Retina (tissue), 1 donor: ENCODE data around the gene DNAJA4.

Experiments used
- DNase-seq: peaks from one replicate; pipeline ENCODE4 v3.0.0-alpha.2; 2016

Gene DNAJA4

GRCh38 chr15:78282324-78282723 is 18.0 kb downstream of the DNAJA4 start:
- no peak for DNase-seq

GRCh38 chr15:78284758-78285157 is 20.4 kb downstream of the DNAJA4 start:
- DNase-seq, result no peak

- no peak for DNase-seq
These were observed 25.9 kb downstream of the DNAJA4 start for GRCh38 chr15:78290222-78290621.

- DNase-seq, result no peak
These were observed 26.7 kb downstream of the DNAJA4 start for GRCh38 chr15:78291052-78291451.

- DNase-seq, result no peak
These were observed 27.3 kb downstream of the DNAJA4 start for GRCh38 chr15:78291698-78292097.

GRCh38 chr15:78292219-78292618 is 27.9 kb downstream of the DNAJA4 start:
- DNase-seq, result no peak

GRCh38 chr15:78299101-78299930 is 35.0 kb downstream of the DNAJA4 start, which contains the start of gene SKIC8:
Gene SKIC8, minus strand, starts transcription at chr15:78299609. Its CDS starts 3,923 bp downstream, at chr15:78295686.
- peak; percentile 97 for DNase-seq

GRCh38 chr15:78301326-78301725 is 37.0 kb downstream of the DNAJA4 start:
- no peak for DNase-seq

GRCh38 chr15:78301828-78302227 is 37.5 kb downstream of the DNAJA4 start:
- DNase-seq, result no peak

- DNase-seq, result no peak
These were observed 38.4 kb downstream of the DNAJA4 start for GRCh38 chr15:78302579-78303312.

GRCh38 chr15:78304216-78305066 is 40.1 kb downstream of the DNAJA4 start:
- DNase-seq, result no peak

GRCh38 chr15:78306176-78306774 is 41.9 kb downstream of the DNAJA4 start:
- DNase-seq, result no peak

- no peak for DNase-seq
These were observed 43.6 kb downstream of the DNAJA4 start for GRCh38 chr15:78307976-78308375.

- DNase-seq, result peak; percentile 91
These were observed 44.2 kb downstream of the DNAJA4 start for GRCh38 chr15:78308422-78309032.

GRCh38 chr15:78311292-78311691 is 46.9 kb downstream of the DNAJA4 start:
- no peak for DNase-seq

GRCh38 chr15:78312536-78312935 is 48.2 kb downstream of the DNAJA4 start:
- DNase-seq, result peak; percentile 86

GRCh38 chr15:78312957-78313356 is 48.6 kb downstream of the DNAJA4 start:
- no peak for DNase-seq

GRCh38 chr15:78313383-78313782 is 49.0 kb downstream of the DNAJA4 start:
- no peak for DNase-seq

- peak; percentile 56 for DNase-seq
These were observed 49.8 kb downstream of the DNAJA4 start for GRCh38 chr15:78314181-78314581.

- DNase-seq, result peak; percentile 82
These were observed 51.4 kb downstream of the DNAJA4 start for GRCh38 chr15:78315686-78316282.

- no peak for DNase-seq
These were observed 52.1 kb downstream of the DNAJA4 start for GRCh38 chr15:78316283-78317083.
